Globus pallidus (tissue), 1 donor: ENCODE results near the gene CCL25.

Experiments
- DNase-seq: peaks from one replicate; pipeline ENCODE4 v3.0.0-alpha.2; 2015; ENCODE audit warnings: low spot score

Gene CCL25

GRCh38 chr19:8109890-8110662 is 57.5 kb downstream of the CCL25 start:
- DNase-seq: no peak

DNA sequence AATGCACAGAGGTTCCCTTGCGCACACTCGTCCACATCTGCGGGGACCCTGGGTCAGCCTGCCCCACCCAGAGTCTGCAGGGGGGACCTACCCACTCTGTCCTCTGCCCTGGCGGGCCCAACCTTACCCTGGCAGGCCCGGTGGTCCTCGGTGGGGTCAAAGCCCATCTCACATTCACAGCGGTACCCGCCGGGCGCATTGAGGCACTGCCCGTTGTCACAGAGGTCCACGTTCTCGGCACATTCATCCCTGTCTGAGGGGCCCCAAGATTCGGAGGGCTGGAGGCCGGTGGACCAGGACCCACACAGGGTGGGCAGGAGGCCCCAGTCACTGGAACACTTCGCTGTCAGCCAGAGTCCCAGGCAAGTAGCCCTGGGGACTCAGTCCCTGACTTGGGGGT is 58.4 kb downstream of the CCL25 start:
- no peak for DNase-seq

DNA sequence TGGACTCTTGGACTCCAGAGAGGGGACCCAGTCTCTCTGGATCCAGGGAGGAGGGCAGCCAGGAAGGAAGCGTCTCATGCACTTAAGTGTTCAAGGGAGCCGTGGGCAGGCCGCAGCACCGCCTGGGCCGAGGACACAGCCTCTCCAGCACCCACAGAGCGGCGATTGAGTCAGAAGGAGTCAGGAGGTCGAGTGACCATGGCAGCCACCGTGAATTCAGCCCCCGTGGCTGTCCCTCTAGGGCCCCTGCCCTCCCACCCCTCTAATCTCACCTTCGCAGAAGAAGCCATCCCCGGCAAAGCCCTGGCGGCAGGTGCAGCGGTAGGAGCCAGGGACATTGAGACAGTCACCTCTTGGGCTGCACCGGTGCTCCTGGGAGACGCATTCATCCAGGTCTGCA is 58.8 kb downstream of the CCL25 start:
- DNase-seq: no peak
